Measurements from ENCODE around the gene ALDH3B1. TPM values are rescaled to one million over a fixed set of nuclear protein-coding genes. Genes with fewer than 3 reads are reported as not detected.

The ALDH3B1 gene
- total and polyA plus RNA-seq, 4 donors, result 1.6 to 7.1 (median 3.4) TPM

DNA sequence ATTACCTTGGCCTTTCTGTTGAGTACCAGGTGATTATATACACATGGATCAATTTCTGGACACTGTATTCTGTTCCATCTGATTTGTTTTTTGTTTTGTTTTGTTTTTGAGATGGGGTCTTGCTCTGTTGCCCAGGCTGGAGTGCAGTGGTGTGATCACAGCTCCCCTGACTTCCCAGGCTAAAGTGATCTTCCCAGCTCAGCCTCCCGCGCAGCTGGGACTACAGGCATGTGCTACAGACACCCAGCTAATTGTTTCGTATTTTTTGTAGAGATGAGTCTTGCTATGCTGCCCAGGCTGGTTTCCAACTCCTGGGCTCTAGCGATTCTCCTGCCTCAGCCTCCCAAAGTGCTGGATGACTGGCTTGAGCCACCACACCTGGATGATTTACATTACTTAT lies 47.7 kb downstream of the ALDH3B1 start:
- H3K36me3 ChIP-seq (ENCODE audit: control insufficient read depth in 4 of 4, insufficient read depth in 3 of 4, low read depth in 1 of 4, low read length in 3 of 4), result peaks cover 16 to 40% (median 26%) of the 10 kb centered on the region in 4 donors
- no peak for TF ChIP-seq FOXA2 (IDR thresholded peaks at IDR 0.05)
- no peak for TF ChIP-seq ZBTB33 (IDR thresholded peaks at IDR 0.05)
- TF ChIP-seq NR2F2 (IDR thresholded peaks at IDR 0.05), result no peak
- no peak for TF ChIP-seq GABPA (IDR thresholded peaks at IDR 0.05 in 1 of 2, conservative IDR thresholded peaks at IDR 0.05 in 1 of 2)
- TF ChIP-seq CTCF (IDR thresholded peaks at IDR 0.05; ENCODE audit: low read depth, low read length, missing input control), result no peak

DNA sequence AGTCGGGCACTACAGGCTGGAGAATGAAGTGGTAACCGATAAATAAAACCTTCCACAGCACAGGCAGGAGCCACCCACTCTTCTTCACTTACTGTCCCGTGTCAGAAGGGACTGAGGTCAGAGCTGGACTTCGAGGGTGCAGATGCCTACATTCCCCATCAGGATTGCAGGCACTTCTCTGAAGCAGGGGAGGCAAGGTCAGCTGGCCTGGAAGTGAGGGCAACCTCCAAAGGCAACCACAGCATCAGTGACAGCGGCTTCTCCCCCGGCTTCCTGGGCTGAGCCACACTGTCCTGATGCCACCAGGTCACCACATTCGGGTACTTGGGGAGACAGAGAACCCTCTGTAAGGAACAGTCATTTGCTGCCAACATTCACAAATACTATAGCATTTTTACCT lies 51.4 kb downstream of the ALDH3B1 start:
- H3K4me3 ChIP-seq (ENCODE audit: low read depth in 1 of 3, low read length in 3 of 3), result no peak overlapping the region
- H3K36me3 ChIP-seq (ENCODE audit: control insufficient read depth in 4 of 4, insufficient read depth in 3 of 4, low read depth in 1 of 4, low read length in 3 of 4), result peaks cover 11 to 56% (median 45%) of the 10 kb centered on the region in 4 donors
- no peaks in the 10 kb centered on the region for H3K27me3 ChIP-seq (ENCODE audit: control insufficient read depth in 4 of 4, insufficient read depth in 4 of 4, low read length in 3 of 4)
- no peak for DNase-seq (ENCODE audit: low spot score)
- no peak for TF ChIP-seq HNF4A (conservative IDR thresholded peaks at IDR 0.05)
- no peak for TF ChIP-seq FOXA2 (IDR thresholded peaks at IDR 0.05)
- TF ChIP-seq CTCF (IDR thresholded peaks at IDR 0.05; ENCODE audit: low read depth, low read length, missing input control), result no peak
- TF ChIP-seq TAF1 (conservative IDR thresholded peaks at IDR 0.05), result no peak
- TF ChIP-seq NR2F2 (IDR thresholded peaks at IDR 0.05), result no peak
- no peak for TF ChIP-seq YY1 (IDR thresholded peaks at IDR 0.05)
- TF ChIP-seq ZBTB33 (IDR thresholded peaks at IDR 0.05), result no peak
- TF ChIP-seq ATF3 (IDR thresholded peaks at IDR 0.05), result no peak
- TF ChIP-seq SP1 (IDR thresholded peaks at IDR 0.05), result no peak
- TF ChIP-seq RXRA (IDR thresholded peaks at IDR 0.05), result no peak
- TF ChIP-seq FOXA1 (IDR thresholded peaks at IDR 0.05), result no peak
- TF ChIP-seq, protein P1, sequence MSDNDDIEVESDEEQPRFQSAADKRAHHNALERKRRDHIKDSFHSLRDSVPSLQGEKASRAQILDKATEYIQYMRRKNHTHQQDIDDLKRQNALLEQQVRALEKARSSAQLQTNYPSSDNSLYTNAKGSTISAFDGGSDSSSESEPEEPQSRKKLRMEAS (IDR thresholded peaks at IDR 0.05), result no peak
- H3K9me3 ChIP-seq (ENCODE audit: control insufficient read depth in 4 of 4, low read length in 3 of 4), result no peaks in the 10 kb centered on the region
- WGBS, result 97% methylated on average over 7 of the region's 7 CpGs
- no peak overlapping the region for H3K9ac ChIP-seq (ENCODE audit: low read depth in 1 of 2, low read length in 2 of 2)
- H3K4me1 ChIP-seq (ENCODE audit: control insufficient read depth in 4 of 4, insufficient read depth in 4 of 4, low read length in 3 of 4), result no peaks in the 10 kb centered on the region
- no peak overlapping the region for H3K27ac ChIP-seq (ENCODE audit: low read depth in 1 of 2, low read length in 2 of 2)

More for the DNA sequence above, 47.7 kb downstream of the ALDH3B1 start:
- Histone ChIP-seq H3K9ac (ENCODE audit: low read depth in 1 of 2, low read length in 2 of 2) (no peak overlapping the region), H3K27ac (ENCODE audit: low read depth in 1 of 2, low read length in 2 of 2) (no peak overlapping the region), H3K27me3 (ENCODE audit: control insufficient read depth in 4 of 4, insufficient read depth in 4 of 4, low read length in 3 of 4) (no peaks in the 10 kb centered on the region), H3K9me3 (ENCODE audit: control insufficient read depth in 4 of 4, low read length in 3 of 4) (no peaks in the 10 kb centered on the region), H3K4me3 (ENCODE audit: low read depth in 1 of 3, low read length in 3 of 3) (no peak overlapping the region), H3K4me1 (ENCODE audit: control insufficient read depth in 4 of 4, insufficient read depth in 4 of 4, low read length in 3 of 4) (no peaks in the 10 kb centered on the region)
- WGBS, result 97% methylated on average over 4 of the region's 4 CpGs
- DNase-seq (ENCODE audit: low spot score), result no peak
